ENCODE measurements around the gene SCN5A. TPM values are rescaled to one million over a fixed set of nuclear protein-coding genes. Genes with fewer than 3 reads are reported as not detected.

The SCN5A gene
- total RNA-seq, 2 donors from 2014 or later: 0.32 to 1.4 TPM

Other genes with a start within 250 kb of the SCN5A start
- 1 to 10 TPM; 2.7 to 2.8 TPM for gene ACVR2B, start 195.8 kb downstream of the SCN5A start, total RNA-seq
- gene EXOG, start 153.3 kb downstream of the SCN5A start, total RNA-seq: 10 to 100 TPM; 12.3 to 14.7 TPM
- under 1 TPM in 1 of 2 donors, not detected in 1; 0.05 TPM for gene SCN10A, start 166.5 kb upstream of the SCN5A start, total RNA-seq